GM12878 (cell line): ENCODE results near the gene NSD2. TPM values are rescaled to one million over a fixed set of nuclear protein-coding genes. Genes with fewer than 3 reads are reported as not detected.

Source experiments
- ATAC-seq: fragments of 200-7000 bp; cut with Tn5 transposase; 3 replicates; pipeline ENCODE4 v1.9.1; 2020; ENCODE audit warnings: mild to moderate bottlenecking, moderate library complexity
- BruUV-seq: library from RNA; stranded (reverse); fragments of 400-500 nt; replicated peaks from 2 replicates; lab custom pipeline; 2021; lab: Mats Ljungman, UMichigan
- CTCF ChIA-PET: fragments of 300-600 bp; sonication (Branson Sonifier 250); formaldehyde crosslinking; extraction: SDS; loops from one replicate; lab custom pipeline; 2021; ENCODE audit warnings: inconsistent platforms; lab: Yijun Ruan, JAX
- POLR2A ChIA-PET: fragments of 350-600 bp; formaldehyde crosslinking; extraction: SDS; loops from one replicate; lab custom pipeline; 2021; ENCODE audit warnings: inconsistent platforms; lab: Charles Lee
- RAD21 ChIA-PET: fragments of 300-600 bp; sonication (Branson Sonifier 250); formaldehyde crosslinking; loops from one replicate; lab custom pipeline; 2023; ENCODE audit warnings: antibody characterized with exemption; ENCODE audit not compliant: unreplicated experiment; lab: Charles Lee
- SMC1A ChIA-PET: fragments of 300-600 bp; sonication (Branson Sonifier 250); formaldehyde crosslinking; loops from one replicate; lab custom pipeline; 2023; ENCODE audit not compliant: unreplicated experiment, uncharacterized antibody; lab: Charles Lee
- DNase-seq: peaks from one replicate; pipeline ENCODE4 v3.0.0-alpha.2; 2011; ENCODE audit warnings: low read depth, low spot score
- FAIRE-seq: peaks from 3 replicates; lab custom pipeline; 2011; peaks lifted over from hg19 to GRCh38; lab: Jason Lieb, UNC
- H2AFZ ChIP-seq: 2 replicates; pipeline ENCODE4 v1.6.0; 2011; ENCODE audit warnings: low read depth, low read length, control low read depth; ENCODE audit not compliant: control insufficient read depth
- H3K27ac ChIP-seq: 2 replicates; pipeline ENCODE4 v1.5.1; 2011; ENCODE audit warnings: control low read depth; ENCODE audit not compliant: control insufficient read depth, insufficient read depth
- H3K27me3 ChIP-seq, 2 experiments: replicated peaks in 1 of 2; 2 replicates each; pipeline versions ENCODE4 v1.6.0 to v1.6.1; 2011; ENCODE audit warnings: low read length in 1 of 2; ENCODE audit not compliant: control insufficient read depth in 2 of 2, insufficient read depth in 2 of 2
- H3K36me3 ChIP-seq, 2 experiments: 2 replicates each; pipeline ENCODE4 v1.5.1; 2011; ENCODE audit warnings: low read length in 1 of 2; ENCODE audit not compliant: control insufficient read depth in 2 of 2, insufficient read depth in 2 of 2
- H3K4me1 ChIP-seq: 2 replicates; pipeline ENCODE4 v1.6.1; 2011; ENCODE audit warnings: mild to moderate bottlenecking, low read length, moderate library complexity, mixed read lengths; ENCODE audit not compliant: control insufficient read depth, insufficient read depth
- H3K4me2 ChIP-seq: 2 replicates; pipeline ENCODE4 v1.6.0; 2011; ENCODE audit warnings: control low read depth; ENCODE audit not compliant: control insufficient read depth, insufficient read depth
- H3K4me3 ChIP-seq: fragments of 200-600 bp; sonication (generic); 2 replicates; pipeline ENCODE4 v1.5.1; 2016
- H3K79me2 ChIP-seq: 2 replicates; pipeline ENCODE4 v1.6.0; 2011; ENCODE audit warnings: low read length; ENCODE audit not compliant: control insufficient read depth, insufficient read depth
- H3K9ac ChIP-seq: 2 replicates; pipeline ENCODE4 v1.8.0; 2011; ENCODE audit warnings: low read length, control low read depth, mixed read lengths; ENCODE audit not compliant: control insufficient read depth, insufficient read depth
- H3K9me3 ChIP-seq: replicated peaks from 3 replicates; pipeline ENCODE4 v1.5.1; 2011; ENCODE audit warnings: mild to moderate bottlenecking, low read length; ENCODE audit not compliant: control insufficient read depth, insufficient read depth
- H4K20me1 ChIP-seq: 2 replicates; pipeline ENCODE4 v1.6.0; 2011; ENCODE audit not compliant: control insufficient read depth, insufficient read depth
- BCL3 ChIP-seq: IDR thresholded peaks from 2 replicates; pipeline ENCODE4 v1.6.1; 2011; ENCODE audit warnings: borderline replicate concordance, low read depth, mild to moderate bottlenecking, moderate library complexity, low read length; ENCODE audit not compliant: insufficient read depth, poor library complexity, severe bottlenecking
- EP300 ChIP-seq, 2 experiments: fragments of 150-350 bp in 1 of 2; IDR thresholded peaks; 2 replicates each; pipeline ENCODE4 v1.6.1; 2011 to 2012; ENCODE audit warnings: low read depth in 2 of 2, low read length in 2 of 2, borderline replicate concordance in 1 of 2, improper control_type of control experiment in 1 of 2, inconsistent platforms in 1 of 2; ENCODE audit not compliant: control insufficient read depth in 1 of 2
- PAX5 ChIP-seq: IDR thresholded peaks from 2 replicates; pipeline ENCODE4 v1.6.1; 2011; ENCODE audit warnings: low read depth, low read length, borderline replicate concordance
- RAD21 ChIP-seq: IDR thresholded peaks from 2 replicates; pipeline ENCODE4 v1.6.1; 2011; ENCODE audit warnings: mild to moderate bottlenecking, low read depth, low read length, moderate library complexity; ENCODE audit not compliant: insufficient read depth
- TCF7 ChIP-seq: IDR thresholded peaks from 2 replicates; pipeline ENCODE4 v1.6.1; 2014; ENCODE audit warnings: antibody characterized with exemption, borderline replicate concordance
- ZNF592 ChIP-seq: fragments of 450-650 bp; IDR thresholded peaks from 2 replicates; pipeline ENCODE4 v1.6.1; 2017; ENCODE audit warnings: mild to moderate bottlenecking, moderate library complexity
- ZNF687 ChIP-seq: fragments of 450-650 bp; IDR thresholded peaks from 2 replicates; pipeline ENCODE4 v1.6.1; 2017; ENCODE audit warnings: mild to moderate bottlenecking, moderate library complexity
- WGBS: methylation state at CpG from one replicate; pipeline ENCODE4 v1.1.6; 2016; ENCODE audit warnings: low lambda C conversion rate; ENCODE audit not compliant: insufficient replicate concordance, insufficient coverage; ENCODE audit errors: missing lambda C conversion rate; 5-methylcytosine and 5-hydroxymethylcytosine counted together
- in situ Hi-C: fragments of 300-500 bp; cut with MboI; formaldehyde crosslinking; loops from 9 replicates; pipeline ENCODE4 v1.14.3; 2018; ENCODE audit warnings: mixed read lengths
- intact Hi-C: fragments of 100-400 bp; cut with micrococcal nuclease; formaldehyde crosslinking; loops from one replicate; pipeline ENCODE4 v1.14.2; 2022; ENCODE audit not compliant: unreplicated experiment
- polyA plus RNA-seq, 11 experiments: library from polyadenylated mRNA; depleted of rRNA in 4 of 11; unstranded in 6 of 11; stranded (reverse) in 5 of 11; fragments of >200 nt; fragmentation: Nextera tagmentation in 4 of 11; fragmentation: Illumina TruSeq in 1 of 11; extraction: Ambion mirVana in 4 of 11; extraction: Trizol in 1 of 11; gene quantifications; 1 replicate in 1 of 11; 2 replicates in 10 of 11; pipeline versions ENCODE4 v1.2.1 to v1.2.3, GENCODE V29; 2011 to 2016; ENCODE audit warnings: inconsistent platforms in 2 of 11, missing spikeins in 2 of 11, low read depth in 1 of 11
- total RNA-seq, 4 experiments: library from RNA; depleted of rRNA in 3 of 4; stranded (reverse); fragments of >200 nt in 3 of 4; fragmentation: Illumina TruSeq in 1 of 4; extraction: Trizol in 1 of 4; gene quantifications; 2 replicates each; pipeline versions ENCODE4 v1.2.1 to v1.2.3, GENCODE V29; 2013 to 2021

The NSD2 gene
- total and polyA plus RNA-seq, 10 of the 15 experiments (the other 5 are each of a cell fraction or from before 2014, with no cell fraction given), result 8.6 to 139 (median 67.2) TPM

GRCh38 chr4:1994938-1995337, 123.7 kb downstream of the NSD2 start (continued):
- no peak for TF ChIP-seq ZNF687

GRCh38 chr4:1996866-1997611, 125.8 kb downstream of the NSD2 start:
- Histone ChIP-seq H3K4me2 (no peak overlapping the region), H3K9ac (no peak overlapping the region), H3K4me3 (no peak overlapping the region), H3K27ac (no peak overlapping the region), H3K36me3 (peaks cover 0 to 4% of the 10 kb centered on the region in 2 experiments; a peak in 3 of 4 replicates), H3K79me2 (peaks cover 26% of the 10 kb centered on the region), H3K9me3 (peaks cover 7% of the 10 kb centered on the region), H2AFZ (no peak overlapping the region), H3K27me3 (no peaks in the 10 kb centered on the region), H4K20me1 (no peaks in the 10 kb centered on the region), H3K4me1 (no peaks in the 10 kb centered on the region)
- CTCF ChIA-PET, result interaction anchor here (1.8 kb wide), 1 partner anchor 368 kb away, joined by 3 read pairs; no protein-coding TSS in a partner anchor
- WGBS, result 98% methylated on average over 3 of the region's 3 CpGs
- intact Hi-C loops (no loop called here), in situ Hi-C loops (no loop called here)
- FAIRE-seq (no peak), ATAC-seq (no peak), DNase-seq (no peak)
- POLR2A ChIA-PET, result interaction anchor here (0.6 to 1.2 kb wide), 2 partner anchors 12 to 34 kb away, joined by 4 to 5 read pairs; partner anchors contain the start of gene NELFA
- BruUV-seq, result no TSS peak
- SMC1A ChIA-PET, result no interaction called here
- RAD21 ChIA-PET, result no interaction called here
- TF ChIP-seq ZNF592 (no peak), RAD21 (no peak), EP300 (IDR thresholded peaks at IDR 0.05; ENCODE audit: borderline replicate concordance in 1 of 2, control insufficient read depth in 1 of 2, low read depth in 2 of 2, low read length in 2 of 2) (no peak), TCF7 (no peak), PAX5 (no peak), BCL3 (no peak)
